GM18498 (cell line): Measurements from ENCODE around the gene ADTRP.

Experiments used
- ATAC-seq: cut with Tn5 transposase; IDR thresholded peaks from one replicate; pipeline ENCODE4 v1.9.1; 2021; ENCODE audit warnings: mild to moderate bottlenecking, moderate library complexity; ENCODE audit not compliant: unreplicated experiment

ADTRP gene

GRCh38 chr6:11774426-11774825 lies 4.2 kb downstream of the ADTRP start:
- no peak for ATAC-seq

DNA sequence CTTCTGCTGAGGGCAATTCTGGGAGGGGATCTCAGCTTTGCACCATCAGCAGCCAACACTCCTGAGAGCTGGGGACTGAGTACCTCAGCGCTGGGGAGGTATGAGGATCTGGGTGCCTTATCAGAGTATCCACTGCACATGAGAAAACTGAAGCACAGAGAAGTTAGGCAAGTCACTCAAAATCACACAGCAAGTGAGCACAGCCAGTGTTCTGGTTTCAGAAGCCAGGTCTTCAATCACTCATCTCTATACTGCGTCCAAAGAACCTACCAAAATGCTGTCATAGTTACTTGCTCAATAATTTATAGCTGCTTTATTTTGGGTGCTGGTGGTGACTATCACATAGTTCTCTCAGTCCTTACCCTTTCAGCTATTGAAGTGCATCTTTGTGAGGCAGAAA lies 5.0 kb downstream of the ADTRP start:
- ATAC-seq = no peak

DNA sequence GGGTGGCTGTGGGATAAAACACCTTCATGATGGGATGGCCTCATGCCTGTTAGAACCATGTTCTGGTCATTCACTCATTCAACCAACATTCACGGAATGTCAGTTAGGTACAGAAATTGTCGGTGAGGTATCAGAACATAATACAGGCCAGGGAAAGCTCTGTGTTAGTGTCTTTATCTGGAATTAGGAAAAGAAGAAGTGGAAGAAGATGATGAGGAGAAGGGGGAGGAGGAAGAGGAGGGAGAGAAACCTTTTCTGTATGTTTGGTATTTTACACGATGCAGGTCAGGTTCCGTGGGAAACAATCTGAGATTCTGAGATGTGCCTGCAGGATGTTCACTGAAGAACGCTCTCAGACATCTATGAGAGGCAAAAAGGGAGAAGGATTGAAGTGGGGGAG lies 5.6 kb downstream of the ADTRP start:
- no peak for ATAC-seq

DNA sequence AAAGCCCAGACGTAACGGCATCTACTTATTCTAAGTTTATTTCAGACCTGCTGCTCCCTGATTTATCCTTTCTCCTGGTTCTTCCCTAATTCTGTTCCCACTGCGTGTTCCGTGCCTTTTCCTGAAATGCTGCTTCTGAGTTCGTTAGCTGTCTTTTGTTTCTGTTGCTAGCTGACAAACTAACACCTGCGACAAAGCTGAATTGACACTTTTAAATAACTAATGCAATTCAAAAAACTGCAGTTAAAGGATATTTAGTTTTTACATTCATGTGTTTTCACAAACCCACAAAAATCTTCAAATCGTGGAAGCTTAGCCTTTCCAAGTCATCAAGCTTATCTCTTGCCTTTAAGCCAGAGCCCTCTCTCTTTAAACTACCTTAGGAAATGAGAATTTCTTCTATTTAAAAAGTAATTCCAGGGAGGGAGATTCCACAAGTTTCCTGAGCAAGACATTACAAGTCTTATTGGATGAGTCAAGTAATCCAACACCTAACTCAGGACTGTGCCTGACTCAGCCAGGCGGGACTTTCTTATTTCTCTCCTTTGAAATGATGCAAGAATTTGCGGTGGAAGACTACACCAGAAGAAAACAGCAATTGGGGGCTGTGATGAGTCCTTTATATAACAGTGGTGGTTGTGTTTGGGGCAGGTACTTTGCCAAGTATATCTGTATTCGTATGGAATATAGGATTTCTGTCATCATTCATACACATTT lies 6.3 kb downstream of the ADTRP start:
- ATAC-seq = no peak

- ATAC-seq = no peak
Observed at GRCh38 chr6:11771473-11772048, 7.0 kb downstream of the ADTRP start.

DNA sequence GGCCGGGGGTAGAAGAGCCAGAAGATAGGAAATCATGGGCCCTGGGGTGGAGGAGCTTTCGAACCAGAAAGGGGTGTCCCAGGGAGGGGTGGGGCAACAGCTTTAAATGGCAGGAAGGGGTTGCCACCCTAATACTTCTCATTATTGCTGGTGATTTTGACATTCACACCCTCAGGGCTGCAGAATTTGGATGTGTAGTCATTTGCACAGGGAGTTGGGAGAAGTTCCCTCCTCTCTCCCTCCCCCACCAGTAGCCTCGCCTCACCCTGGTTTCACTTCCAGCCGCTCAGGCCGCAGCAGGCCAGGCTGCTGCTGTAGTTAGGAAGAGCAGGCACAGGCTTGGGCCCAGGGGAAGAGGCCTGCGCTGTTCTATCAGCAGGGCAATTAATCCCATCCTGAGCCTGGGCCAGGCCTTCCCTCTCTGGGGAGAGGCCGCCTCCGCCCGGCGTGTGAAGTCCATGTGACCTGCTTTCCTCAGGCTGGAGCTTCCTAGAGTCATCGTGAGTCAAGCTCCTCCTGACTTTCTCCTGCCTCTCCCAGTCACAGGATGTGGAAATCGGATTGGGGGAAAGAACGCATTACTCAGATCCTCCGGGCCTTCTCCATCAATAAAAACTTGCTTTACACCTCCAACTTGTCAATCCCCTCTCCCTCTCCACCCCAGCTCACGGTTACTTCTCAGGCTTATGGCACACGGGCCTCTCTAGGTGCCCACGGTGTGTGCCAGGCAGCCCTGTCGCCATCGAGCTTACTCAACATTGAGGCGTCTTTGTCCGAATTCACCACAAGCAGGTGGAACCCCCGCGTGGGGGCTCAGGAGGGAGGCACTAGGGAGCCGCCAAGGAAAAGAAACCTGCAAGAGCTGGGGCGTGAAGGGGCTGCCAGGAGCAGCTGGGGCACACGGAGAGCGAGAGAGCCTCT lies 7.8 kb downstream of the ADTRP start:
- no peak for ATAC-seq

DNA sequence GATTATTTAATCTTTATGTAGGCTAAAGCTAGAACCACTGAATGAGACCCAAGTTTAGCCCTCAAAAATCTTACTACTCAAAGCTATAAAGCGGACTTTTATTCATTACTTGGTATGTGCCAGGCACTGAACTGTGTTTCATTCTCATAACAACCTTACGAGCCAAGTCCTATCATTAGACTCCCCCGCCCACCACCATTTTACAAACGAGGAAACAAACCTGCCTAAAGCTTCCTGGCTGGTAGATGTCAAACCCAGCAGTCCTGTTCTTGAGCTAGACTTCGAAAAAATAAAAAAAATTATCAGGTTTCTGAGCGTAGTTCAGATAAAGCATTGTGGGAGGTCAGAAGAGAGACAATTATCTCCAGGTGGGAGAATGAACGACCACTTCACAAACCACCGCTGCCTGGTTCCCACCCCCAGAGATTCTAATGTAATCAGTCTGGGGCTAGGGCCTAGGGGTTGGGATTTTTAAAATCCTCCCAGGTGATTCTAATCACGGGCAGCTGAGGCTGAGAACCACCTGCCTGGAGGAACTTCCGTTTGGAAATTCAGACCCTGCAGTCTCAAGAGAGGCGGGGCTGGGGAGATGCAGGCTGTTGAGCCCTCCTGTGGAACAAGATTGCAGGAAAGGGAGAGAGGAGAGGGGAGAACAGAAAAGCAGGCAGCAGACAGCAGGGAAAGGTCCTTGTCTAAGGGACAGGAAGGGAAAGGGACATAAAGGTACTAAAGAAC lies 8.6 kb downstream of the ADTRP start:
- ATAC-seq = no peak

- ATAC-seq = no peak
Observed at GRCh38 chr6:11769244-11769643, 9.4 kb downstream of the ADTRP start.

- ATAC-seq = no peak
Observed at GRCh38 chr6:11767978-11768756, 10.4 kb downstream of the ADTRP start.

GRCh38 chr6:11767458-11767857 lies 11.1 kb downstream of the ADTRP start:
- no peak for ATAC-seq

GRCh38 chr6:11766589-11767450 lies 11.8 kb downstream of the ADTRP start:
- no peak for ATAC-seq

DNA sequence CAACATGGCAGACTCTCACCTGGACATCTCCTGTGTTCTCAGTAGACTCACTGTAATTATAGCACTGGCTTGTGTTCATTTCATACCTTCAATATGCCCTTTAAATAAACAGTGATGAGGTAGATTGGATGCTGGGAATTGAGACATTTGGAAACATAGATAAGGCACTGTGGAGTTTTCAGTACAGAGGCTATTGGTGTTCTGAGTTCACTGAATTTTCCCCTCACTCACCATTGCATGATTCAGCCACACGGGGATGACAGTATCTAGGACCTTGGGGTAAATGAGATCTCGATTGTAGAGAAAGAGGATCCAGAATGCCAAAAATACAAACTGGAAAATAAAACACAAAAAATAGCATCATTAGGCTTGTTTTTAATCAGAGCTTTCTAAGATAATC lies 12.6 kb downstream of the ADTRP start:
- no peak for ATAC-seq

DNA sequence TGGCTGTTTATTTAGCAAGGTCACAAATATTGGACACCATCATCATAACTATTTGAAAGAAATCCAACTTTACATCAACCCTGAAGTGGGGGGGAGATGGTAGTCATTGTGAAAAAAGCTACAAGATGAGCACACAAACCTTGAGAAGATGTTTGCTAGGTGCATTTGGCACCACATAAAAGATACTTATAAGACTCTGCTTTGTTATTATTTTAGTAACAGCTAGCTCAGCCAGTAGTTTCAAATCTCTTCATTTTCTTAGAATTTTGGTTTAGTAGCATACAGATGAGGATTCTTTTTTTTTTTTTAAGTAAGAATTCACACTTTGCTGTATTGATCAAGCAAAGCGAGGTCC lies 14.4 kb downstream of the ADTRP start:
- no peak for ATAC-seq

GRCh38 chr6:11763460-11764249 lies 14.9 kb downstream of the ADTRP start:
- no peak for ATAC-seq

DNA sequence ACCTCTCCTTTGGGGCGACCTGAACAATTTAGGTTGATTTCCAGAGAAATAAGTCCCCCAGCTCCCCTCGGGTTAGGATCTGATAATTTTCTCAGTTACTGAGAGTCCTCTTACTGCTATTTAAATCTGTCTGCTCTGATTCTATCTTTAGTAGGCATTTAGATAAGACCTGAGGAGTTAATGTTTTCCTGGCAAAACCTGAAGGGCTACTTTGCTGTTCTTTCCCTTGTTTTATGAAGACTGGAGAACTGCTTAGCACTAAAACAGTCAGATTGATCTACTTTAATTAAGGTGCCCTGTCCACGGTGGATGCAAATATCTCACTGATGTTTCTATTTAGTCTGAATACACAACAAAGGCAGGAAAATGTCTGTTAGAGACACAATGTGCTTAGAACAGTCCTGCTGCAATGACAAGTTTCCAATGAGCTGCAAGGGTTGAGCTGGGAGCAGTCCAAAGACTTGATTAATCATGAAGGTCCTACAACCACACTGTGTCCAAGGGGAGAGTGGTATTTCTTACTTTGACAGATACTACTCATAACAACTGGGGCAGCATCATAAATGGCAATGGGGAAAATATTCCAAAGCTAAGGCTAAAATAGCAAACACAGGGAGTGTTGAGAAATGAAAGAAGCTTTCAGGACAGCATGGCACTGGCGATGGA lies 15.7 kb downstream of the ADTRP start:
- ATAC-seq = no peak

DNA sequence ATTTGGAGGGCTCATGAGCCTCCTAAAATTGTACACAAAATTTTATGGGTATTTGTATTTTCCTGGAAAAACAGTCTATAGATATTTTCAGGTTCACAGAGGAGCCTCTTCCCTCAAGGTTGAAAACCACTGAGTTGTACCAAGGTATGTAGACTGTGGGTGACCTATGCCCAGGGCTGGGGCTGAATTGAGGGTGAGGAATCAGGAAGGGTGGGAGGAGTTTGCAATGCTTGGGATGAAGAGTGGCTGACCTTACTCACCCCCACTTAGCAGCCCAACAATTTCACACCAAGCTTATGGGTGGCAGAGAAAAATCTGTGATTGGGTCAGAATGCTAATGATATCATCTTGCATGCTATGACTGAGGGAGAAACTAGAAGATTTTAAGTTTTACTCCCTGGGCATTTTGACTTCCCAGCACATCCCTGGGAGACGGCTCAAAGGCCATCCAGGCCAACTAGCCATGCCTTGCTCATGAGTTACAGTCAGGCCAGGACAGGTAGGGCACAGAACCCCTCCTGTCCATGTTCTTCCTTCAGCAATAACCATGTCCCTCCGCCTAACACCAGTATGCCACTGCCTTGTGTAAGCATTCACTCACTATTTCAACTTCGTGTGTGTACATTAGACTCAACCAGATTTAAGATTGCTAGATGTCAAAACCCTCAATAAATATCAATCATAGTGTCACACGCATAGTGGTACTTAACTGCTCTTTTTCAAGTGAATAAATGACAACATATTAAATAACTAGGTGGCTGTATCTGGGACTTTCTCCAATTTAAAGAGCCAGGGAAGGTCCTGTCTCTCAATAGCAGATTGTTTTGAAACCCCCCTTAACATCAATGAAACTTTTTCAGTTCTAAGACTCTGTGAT lies 16.6 kb downstream of the ADTRP start:
- no peak for ATAC-seq

DNA sequence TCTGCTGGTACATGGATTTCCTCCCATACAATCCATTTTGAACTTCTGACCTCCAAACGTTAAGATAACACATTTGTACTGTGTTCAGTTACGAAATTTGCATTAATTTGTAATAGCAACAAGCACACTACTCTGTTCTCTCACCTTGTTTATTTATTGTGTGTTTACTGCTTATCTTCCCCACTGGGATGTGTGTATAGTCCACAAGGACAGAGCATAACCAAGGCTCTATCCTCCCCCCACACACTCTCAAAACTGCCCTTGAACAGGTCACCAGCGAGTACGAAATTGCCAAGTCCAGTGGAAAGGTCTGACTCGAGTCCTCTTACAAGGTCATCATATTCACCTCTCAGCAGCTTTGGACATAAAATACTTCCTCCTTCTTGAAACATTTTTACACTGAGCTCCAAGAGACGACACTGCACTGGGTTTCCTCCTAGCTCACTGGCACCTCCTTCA lies 18.6 kb downstream of the ADTRP start:
- no peak for ATAC-seq
